Globus pallidus (tissue), 1 donor: Measurements from ENCODE around the gene RFX2.
"Not testable (repeated sequence)": the region's sequence is repeated elsewhere in the genome, so short reads cannot be mapped to it uniquely, and the experiment has no call there.

Source experiments
- DNase-seq: peaks from one replicate; pipeline ENCODE4 v3.0.0-alpha.2; 2015; ENCODE audit warnings: low spot score

The RFX2 gene

GRCh38 chr19:6110360-6110977 is at the start of gene RFX2:
TSS of gene RFX2 (minus strand) at chr19:6110500. CDS start at chr19:6047496, 63,004 bp downstream.
- peak; percentile 98 for DNase-seq

GRCh38 chr19:6156033-6156432 is 45.7 kb upstream of the RFX2 start:
- no peak for DNase-seq

- no peak for DNase-seq
These were observed 40.0 kb upstream of the RFX2 start for GRCh38 chr19:6150289-6150688.

- no peak for DNase-seq
These were observed 30.9 kb upstream of the RFX2 start for GRCh38 chr19:6141217-6141616.

GRCh38 chr19:6138511-6138910 is 28.2 kb upstream of the RFX2 start:
- DNase-seq = no peak

- DNase-seq = no peak
These were observed 27.8 kb upstream of the RFX2 start for GRCh38 chr19:6138066-6138465.

GRCh38 chr19:6133231-6133630 is 22.9 kb upstream of the RFX2 start:
- DNase-seq = no peak

DNA sequence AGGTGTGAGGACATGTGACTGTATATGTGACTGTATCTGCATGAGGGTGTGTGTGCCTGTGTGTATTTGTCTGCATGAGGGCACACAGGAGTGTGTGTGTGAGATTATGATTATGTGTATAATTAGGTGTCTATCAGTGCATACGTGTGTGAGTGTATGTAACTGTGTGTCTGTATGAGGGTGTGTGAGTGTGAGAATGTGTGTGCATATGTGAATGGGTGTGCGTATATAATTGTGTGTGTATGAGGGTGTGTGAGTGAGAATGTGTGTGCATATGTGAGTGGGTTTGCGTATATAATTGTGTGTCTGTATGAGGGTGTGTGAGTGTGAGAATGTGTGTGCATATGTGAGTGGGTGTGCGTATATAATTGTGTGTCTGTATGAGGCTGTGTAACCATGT is 22.2 kb upstream of the RFX2 start:
- no peak for DNase-seq

DNA sequence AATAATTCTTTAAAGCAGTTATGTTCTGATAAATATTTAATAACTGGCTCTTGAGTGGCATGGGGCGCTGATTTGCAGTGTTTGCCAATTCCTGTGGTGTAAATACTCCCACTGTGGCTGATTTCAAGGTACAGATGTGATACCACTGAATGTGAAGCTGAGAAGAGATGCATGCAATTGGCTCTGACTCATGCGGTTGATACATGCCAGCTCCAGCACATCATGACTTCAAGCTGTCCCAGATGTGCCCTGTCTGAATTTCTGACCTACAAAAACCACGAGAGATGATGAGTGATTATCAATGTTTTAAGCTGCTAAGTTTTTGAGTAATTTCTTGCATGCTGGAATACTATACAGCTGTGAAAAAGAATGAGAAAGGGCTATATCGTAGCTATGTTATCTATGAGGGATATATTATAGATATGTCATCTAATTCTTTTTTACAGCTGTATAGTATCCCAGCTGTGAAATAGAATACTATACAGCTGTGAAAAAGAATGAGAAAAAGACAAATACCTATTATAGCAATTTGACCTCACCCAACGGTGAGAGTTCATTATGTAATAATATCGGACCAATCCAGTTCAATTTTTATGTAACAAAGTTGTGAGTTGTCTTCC is 17.5 kb upstream of the RFX2 start:
- DNase-seq = no peak

GRCh38 chr19:6126335-6126974 is 16.2 kb upstream of the RFX2 start:
- no peak for DNase-seq

GRCh38 chr19:6125571-6125989 is 15.3 kb upstream of the RFX2 start:
- DNase-seq = peak; percentile 27

DNA sequence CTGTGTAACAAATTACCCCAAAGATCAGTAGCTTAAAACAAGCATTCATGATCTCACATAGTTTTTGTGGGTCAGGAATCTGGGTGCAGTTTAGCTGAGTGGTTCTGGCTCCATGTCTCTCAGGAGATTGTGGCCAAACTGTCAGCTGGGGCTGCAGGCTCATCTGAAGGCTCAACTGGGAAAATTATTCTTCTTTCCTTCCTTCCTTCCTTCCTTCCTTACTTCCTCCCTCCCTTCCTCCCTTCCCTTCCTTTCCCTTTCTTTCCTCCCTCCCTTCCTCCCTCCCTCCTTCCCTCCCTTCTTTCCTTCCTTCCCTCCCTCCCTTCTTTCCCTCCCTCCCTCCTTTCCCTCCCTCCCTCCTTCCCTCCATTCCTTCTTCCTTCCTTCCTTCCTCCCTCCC is 8.7 kb upstream of the RFX2 start:
- DNase-seq = no peak

- no peak for DNase-seq
These were observed 7.7 kb upstream of the RFX2 start for GRCh38 chr19:6118043-6118442.

- no peak for DNase-seq
These were observed 7.2 kb upstream of the RFX2 start for GRCh38 chr19:6117534-6117933.

- DNase-seq = no peak
These were observed 6.6 kb upstream of the RFX2 start for GRCh38 chr19:6116749-6117430.

- DNase-seq = no peak
These were observed 5.7 kb upstream of the RFX2 start for GRCh38 chr19:6115992-6116391.

DNA sequence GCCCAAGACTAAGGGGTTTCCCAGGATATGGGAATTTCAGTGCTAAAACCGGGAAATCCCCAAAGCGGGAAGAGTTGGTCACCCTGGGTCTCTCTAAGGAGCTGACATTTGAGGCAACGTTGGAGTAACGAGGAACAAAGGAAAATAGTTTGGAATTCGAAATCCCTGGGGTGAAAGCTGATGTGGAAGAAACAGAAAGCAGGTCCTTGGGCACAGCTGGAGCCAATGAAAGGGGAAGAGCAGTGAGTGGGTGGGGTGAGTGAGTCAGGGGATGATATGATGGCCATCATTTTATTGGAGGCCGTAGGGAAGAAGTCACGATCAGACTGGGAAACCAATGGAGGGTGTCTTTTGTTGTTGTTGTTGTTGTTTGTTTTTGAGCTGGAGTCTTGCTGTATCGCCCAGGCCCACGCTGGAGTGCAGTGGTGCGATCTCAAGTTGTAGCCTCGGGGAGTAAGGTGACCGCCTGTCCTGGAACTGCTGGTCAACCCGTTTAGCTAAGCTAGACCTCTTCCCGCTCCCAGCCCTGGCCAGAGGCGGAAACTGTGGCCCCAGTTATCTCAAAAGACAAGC is 3.4 kb upstream of the RFX2 start:
- no peak for DNase-seq

DNA sequence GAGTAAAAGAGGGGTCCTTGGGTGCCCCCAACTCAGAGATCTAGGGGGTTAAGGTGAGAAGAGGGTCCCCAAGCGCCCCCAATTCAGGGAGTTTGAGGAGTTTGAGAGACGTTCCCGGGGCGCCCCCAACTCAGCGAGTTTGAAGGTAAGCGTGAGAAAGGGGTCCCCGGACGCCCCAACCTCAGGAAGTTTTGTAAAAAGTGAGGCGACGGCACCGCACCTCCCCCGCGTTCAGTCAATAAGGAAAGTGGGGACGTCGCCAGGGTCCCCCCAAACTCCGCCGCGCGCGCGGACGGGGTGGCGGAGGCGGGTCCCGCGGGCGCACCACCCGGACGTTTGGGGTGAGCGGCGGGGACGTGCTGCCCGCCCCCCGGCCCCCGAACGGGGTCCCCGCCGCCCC is 353 bp downstream of the RFX2 start:
- DNase-seq = no peak

GRCh38 chr19:6108721-6109633 is 1.3 kb downstream of the RFX2 start:
- DNase-seq = no peak

DNA sequence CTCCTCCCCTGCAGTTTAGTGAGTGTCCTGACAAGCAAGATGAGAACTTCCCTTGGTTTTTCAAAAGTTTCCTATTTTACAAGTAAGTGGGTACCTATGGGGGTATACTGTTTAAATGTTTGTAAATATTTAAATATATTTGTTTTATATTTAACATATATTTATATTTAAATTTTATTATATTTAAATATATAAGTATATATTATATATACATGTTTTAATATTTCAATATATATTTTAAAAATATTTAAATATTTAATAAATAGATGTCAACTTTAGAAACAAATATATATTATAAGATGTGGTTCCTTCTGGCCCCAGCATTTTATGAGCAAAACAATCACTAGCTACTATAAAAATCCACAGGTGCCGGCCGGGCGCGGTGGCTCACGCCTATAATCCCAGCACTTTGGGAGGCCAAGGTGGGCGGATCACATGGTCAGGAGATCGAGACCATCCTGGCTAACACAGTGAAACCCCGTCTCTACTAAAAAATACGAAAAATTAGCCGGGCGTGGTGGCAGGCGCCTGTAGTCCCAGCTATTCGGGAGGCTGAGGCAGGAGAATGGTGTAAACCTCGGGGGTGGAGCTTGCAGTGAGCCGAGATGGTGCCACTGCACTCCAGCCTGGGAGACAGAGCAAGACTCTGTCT is 3.5 kb downstream of the RFX2 start:
- DNase-seq = not testable (repeated sequence)

DNA sequence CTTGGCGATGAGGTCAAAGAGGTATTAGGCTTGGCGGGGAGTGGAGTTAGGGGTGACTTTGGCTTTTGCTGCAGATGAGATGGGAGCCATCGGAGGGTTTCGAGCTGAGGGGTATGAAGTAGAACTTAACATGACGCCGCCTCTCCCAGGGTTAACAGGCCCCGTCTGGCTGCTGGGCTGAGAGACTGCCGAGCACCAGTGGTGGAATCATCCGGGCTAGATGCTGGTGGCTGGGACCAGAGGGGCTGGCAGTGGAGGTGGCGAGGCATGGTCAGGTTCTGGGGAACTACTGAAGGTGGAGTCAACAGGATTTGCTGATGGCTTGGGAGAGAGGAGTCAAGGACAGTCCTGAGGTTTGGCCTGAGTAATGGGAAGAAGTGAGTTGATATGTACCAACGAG is 4.9 kb downstream of the RFX2 start:
- DNase-seq = no peak
